HG03442 (cell line): ENCODE data around the gene TTBK1.

Source experiments
- ATAC-seq: cut with Tn5 transposase; IDR thresholded peaks from one replicate; pipeline ENCODE4 v1.9.1; 2021; ENCODE audit warnings: mild to moderate bottlenecking, moderate library complexity; ENCODE audit not compliant: unreplicated experiment

TTBK1 gene

DNA sequence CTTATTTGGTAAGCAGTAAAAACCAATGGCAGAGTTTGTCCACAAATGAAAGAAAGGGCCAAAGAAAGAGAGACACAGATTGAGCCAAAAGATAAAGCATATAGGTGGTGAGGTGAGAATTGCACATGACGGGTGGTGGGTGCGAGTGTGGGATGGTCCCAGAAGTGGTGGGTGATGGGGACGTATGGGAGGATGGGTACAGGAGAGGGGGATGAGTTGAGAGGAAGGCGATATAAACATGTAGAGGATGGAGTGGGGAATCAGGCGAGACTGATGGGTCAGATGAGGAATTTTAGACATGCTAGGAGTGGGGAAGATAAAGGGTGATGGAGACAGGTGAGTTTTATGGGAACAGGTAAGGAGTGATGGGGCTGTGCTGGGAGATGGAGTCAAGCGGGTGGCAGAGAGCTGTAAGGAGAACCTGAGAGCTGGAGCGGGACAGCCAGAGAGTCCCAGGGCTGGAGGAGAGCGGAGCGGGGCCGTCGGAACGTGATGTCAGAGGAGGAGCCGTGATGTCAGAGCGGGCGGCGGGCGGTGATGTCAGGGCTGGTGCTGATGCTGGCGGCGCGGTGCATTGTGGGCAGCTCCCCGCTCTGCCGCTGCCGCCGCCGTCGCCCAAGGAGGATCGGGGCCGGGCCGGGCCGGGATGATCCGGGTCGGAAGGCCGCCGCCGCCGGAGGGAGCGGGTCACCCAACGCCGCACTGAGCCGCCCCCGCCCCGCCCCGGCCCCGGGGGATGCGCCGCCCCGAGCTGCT is at the start of gene TTBK1:
TTBK1 (plus strand) TSS at position 574 of the 756 bp plus-strand sequence. CDS start 3,180 bp downstream, outside the sequence.
- no peak for ATAC-seq

DNA sequence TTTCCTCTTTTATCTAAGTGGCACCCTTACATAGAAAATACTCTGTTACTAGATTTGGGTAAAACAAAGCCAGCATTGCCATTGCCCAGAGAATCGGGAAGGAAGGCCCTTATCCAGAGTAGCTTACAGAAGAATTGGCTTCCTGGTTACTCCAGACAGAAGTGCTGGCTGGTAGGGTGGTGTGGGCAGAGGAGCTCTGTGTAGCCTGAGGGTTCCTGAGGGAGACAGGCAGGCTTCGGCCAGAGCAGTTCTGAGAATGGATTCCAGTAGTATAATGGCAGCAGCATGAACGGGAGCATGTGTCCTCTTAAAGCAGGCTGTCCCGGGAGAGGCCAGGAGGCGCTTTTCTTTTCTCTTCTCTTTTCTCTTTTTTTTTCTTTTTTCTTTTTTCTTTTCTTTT is 49.4 kb upstream of the TTBK1 start:
- no peak for ATAC-seq

- ATAC-seq: no peak
Observed at GRCh38 chr6:43196337-43196736, 46.9 kb upstream of the TTBK1 start.

DNA sequence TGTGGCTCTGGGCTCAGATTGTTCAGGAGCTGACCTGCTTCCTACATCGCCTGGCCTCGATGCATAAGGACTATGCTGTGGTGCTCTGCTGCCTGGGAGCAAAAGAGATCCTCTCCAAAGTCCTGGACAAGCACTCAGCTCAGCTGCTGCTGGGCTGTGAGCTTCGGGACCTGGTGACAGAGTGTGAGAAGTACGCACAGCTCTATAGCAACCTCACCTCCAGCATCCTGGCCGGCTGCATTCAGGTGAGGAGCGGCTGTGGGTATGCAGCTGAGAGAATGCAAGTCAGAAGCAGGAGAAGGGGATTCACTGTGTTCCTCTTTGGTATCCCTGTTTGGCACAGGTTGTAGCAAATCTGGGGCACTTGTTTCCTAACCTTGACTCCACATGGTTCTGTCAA is 43.4 kb upstream of the TTBK1 start:
- no peak for ATAC-seq

- ATAC-seq: no peak
Observed at GRCh38 chr6:43200541-43200940, 42.7 kb upstream of the TTBK1 start.

- no peak for ATAC-seq
Observed at GRCh38 chr6:43202451-43202850, 40.8 kb upstream of the TTBK1 start.

GRCh38 chr6:43203029-43203717 is 40.1 kb upstream of the TTBK1 start:
- ATAC-seq: no peak

GRCh38 chr6:43203718-43204095 is 39.6 kb upstream of the TTBK1 start:
- no peak for ATAC-seq

DNA sequence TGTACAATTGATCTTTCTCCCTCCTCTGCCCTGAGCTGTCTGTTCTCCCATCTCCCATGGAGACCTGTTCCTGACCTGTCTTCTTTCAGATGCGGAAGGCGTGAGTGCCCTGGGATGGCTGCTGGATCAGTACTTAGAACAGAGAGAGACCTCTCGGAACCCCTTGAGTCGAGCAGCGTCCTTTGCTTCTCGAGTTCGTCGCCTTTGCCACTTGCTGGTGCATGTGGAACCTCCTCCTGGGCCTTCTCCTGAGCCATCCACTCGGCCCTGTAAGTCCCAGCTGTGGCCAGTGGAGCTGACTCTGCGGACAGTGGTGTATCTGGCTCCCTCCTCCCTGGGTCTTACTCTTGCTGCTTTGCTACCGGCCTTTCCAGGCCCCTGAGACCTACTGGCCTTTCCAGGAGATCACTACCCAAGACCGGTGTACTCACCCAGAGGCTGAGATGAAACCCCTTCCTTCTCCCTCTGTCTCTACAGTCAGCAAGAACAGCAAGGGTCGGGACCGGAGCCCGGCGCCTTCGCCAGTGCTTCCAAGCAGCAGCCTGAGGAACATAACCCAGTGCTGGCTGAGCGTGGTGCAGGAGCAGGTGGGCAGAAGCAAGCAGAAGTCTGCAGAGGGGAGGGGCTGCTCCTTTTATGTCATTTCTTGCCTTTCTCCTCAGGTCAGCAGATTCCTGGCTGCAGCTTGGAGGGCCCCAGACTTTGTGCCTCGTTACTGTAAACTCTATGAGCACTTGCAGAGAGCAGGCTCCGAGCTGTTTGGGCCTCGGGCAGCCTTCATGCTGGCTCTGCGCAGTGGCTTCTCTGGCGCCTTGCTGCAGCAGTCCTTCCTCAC is 38.8 kb upstream of the TTBK1 start:
- no peak for ATAC-seq

GRCh38 chr6:43205849-43206248 is 37.4 kb upstream of the TTBK1 start:
- ATAC-seq: no peak

GRCh38 chr6:43207286-43207685 is 36.0 kb upstream of the TTBK1 start:
- ATAC-seq: no peak

- ATAC-seq: no peak
Observed at GRCh38 chr6:43211955-43212354, 31.3 kb upstream of the TTBK1 start.

GRCh38 chr6:43213431-43213830 is 29.9 kb upstream of the TTBK1 start:
- no peak for ATAC-seq

GRCh38 chr6:43215066-43215465 is 28.2 kb upstream of the TTBK1 start:
- no peak for ATAC-seq

DNA sequence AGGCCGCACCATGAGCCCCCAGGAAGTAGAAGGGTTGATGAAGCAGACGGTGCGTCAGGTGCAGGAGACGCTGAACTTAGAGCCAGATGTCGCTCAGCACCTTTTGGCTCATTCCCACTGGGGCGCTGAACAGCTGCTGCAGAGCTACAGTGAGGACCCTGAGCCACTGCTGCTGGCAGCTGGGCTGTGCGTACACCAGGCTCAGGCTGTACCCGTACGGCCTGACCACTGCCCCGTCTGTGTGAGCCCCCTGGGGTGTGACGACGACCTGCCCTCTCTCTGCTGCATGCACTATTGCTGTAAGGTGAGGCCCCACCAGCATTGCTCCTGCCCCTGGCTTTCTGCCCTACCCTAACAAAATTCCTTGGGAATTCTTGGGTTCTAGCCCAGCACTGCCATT is 27.1 kb upstream of the TTBK1 start:
- ATAC-seq: no peak

- no peak for ATAC-seq
Observed at GRCh38 chr6:43217351-43217750, 25.9 kb upstream of the TTBK1 start.

GRCh38 chr6:43219119-43219518 is 24.2 kb upstream of the TTBK1 start:
- no peak for ATAC-seq

- no peak for ATAC-seq
Observed at GRCh38 chr6:43219814-43220213, 23.5 kb upstream of the TTBK1 start.

DNA sequence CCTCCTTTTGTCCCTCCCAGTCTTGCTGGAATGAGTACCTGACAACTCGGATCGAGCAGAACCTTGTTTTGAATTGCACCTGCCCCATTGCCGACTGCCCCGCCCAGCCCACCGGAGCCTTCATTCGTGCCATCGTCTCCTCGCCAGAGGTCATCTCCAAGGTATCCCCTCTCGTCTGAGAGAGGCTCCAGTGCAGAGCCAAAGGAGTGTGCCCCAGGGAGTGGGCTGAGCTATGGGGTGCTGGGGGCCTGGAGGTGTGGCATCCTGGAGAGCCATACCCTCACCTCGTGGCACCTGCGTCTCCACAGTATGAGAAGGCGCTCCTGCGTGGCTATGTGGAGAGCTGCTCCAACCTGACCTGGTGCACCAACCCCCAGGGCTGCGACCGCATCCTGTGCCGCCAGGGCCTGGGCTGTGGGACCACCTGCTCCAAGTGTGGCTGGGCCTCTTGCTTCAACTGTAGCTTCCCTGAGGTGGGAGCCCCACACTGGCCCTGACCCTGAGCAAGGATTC is 22.8 kb upstream of the TTBK1 start:
- ATAC-seq: no peak

DNA sequence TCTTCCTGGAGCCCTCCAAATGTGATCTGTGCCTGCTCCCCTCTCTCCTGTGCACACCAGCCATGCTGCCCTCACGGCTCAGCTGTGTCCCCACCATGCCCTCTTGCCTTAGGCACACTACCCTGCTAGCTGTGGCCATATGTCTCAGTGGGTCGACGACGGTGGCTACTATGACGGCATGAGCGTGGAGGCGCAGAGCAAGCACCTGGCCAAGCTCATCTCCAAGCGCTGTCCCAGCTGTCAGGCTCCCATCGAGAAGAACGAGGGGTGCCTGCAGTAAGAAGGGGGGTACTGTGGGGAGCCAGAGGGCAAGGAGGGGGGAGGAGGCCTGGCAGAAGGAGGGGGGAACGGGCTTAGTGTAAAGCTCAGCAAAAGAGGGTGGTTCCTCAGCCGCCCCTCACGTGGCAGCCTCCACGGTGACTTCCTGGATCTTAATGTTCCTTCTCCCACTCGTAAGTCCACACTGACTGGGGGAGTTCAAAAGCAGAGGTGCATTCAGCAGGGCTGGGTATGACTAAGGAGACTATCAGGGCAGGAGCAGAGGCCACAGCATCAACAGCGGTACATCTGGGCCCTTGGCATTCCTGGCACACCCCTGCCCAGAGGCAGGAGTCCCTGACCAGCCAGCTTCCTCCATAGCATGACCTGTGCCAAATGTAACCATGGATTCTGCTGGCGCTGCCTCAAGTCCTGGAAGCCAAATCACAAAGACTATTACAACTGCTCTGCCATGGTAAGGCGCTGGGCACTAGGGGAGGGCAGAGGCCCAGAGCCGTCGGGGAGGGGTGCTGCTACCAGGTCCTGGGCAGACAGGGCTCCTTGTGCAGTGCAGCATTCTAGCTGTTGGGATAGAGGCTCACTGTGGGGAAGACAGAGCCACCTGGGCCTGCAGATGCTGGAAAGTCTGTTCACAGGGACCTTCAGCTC is 22.0 kb upstream of the TTBK1 start:
- no peak for ATAC-seq
